BLaER1 treated with 17β-estradiol and CSF1 and Interleukin-3, amounts not matched to agents 10 nM and 100 nM (cell line): Measurements from ENCODE around the gene SLC2A1.
A peak's percentile ranks its signal among the peaks of the same experiment; 100 is the strongest.

Source experiments
- H3K27ac ChIP-seq, 11 experiments: shearing (Covaris generic); formaldehyde crosslinking; 2 replicates each; pipeline ENCODE4 v1.8.1; 2022
- H3K27me3 ChIP-seq, 11 experiments: shearing (Covaris generic); formaldehyde crosslinking; 2 replicates each; pipeline ENCODE4 v1.8.1; 2022
- H3K36me3 ChIP-seq, 11 experiments: shearing (Covaris generic); formaldehyde crosslinking; 2 replicates each; pipeline ENCODE4 v1.8.1; 2022
- H3K4me1 ChIP-seq, 10 experiments: shearing (Covaris generic); formaldehyde crosslinking; 2 replicates each; pipeline ENCODE4 v1.8.1; 2022
- H3K4me2 ChIP-seq, 11 experiments: shearing (Covaris generic); formaldehyde crosslinking; 2 replicates each; pipeline ENCODE4 v1.8.1; 2022
- H3K4me3 ChIP-seq, 10 experiments: shearing (Covaris generic); formaldehyde crosslinking; 2 replicates each; pipeline ENCODE4 v1.8.1; 2022
- H3K9ac ChIP-seq, 11 experiments: shearing (Covaris generic); formaldehyde crosslinking; 2 replicates each; pipeline ENCODE4 v1.8.1; 2022
- H3K9me3 ChIP-seq, 11 experiments: shearing (Covaris generic); formaldehyde crosslinking; replicated peaks in 1 of 11; 2 replicates each; pipeline ENCODE4 v1.8.1; 2022
- H4K20me1 ChIP-seq, 11 experiments: shearing (Covaris generic); formaldehyde crosslinking; 2 replicates each; pipeline ENCODE4 v1.8.1; 2022
- Cebpa-rat ChIP-seq, 11 experiments: shearing (Covaris generic); IDR thresholded peaks; 2 replicates each; pipeline ENCODE4 v1.8.1; 2022

Gene SLC2A1

GRCh38 chr1:42947965-42948732 lies 10.5 kb downstream of the SLC2A1 start:
- no peak for TF ChIP-seq Cebpa-rat (IDR thresholded peaks at IDR 0.05)
- Histone ChIP-seq H3K4me3 (no peak overlapping the region), H3K9me3 (no peaks in the 10 kb centered on the region), H4K20me1 (peaks cover 50 to 100% (median 100%) of the 10 kb centered on the region in 11 experiments; a peak in 21 of 22 replicates), H3K4me2 (peak overlapping the region in 10 of 11 experiments; percentile 24 to 99 (median 92); a peak in 13 of 22 replicates), H3K36me3 (peaks cover 5 to 51% (median 30%) of the 10 kb centered on the region in 11 experiments; a peak in 19 of 22 replicates), H3K4me1 (peaks cover 97 to 100% (median 100%) of the 10 kb centered on the region in 10 experiments), H3K27ac (peak overlapping the region in 2 of 11 experiments; percentile 4 to 9; a peak in 1 of 22 replicates), H3K27me3 (no peaks in the 10 kb centered on the region), H3K9ac (no peak overlapping the region)

GRCh38 chr1:42947117-42947516 lies 11.6 kb downstream of the SLC2A1 start:
- H3K27me3 ChIP-seq = no peaks in the 10 kb centered on the region
- H3K27ac ChIP-seq = peak overlapping the region in 1 of 11 experiments; percentile 43; a peak in 2 of 22 replicates
- peak overlapping the region; percentile 88 to 99 (median 90); a peak in 20 of 22 replicates for H3K4me2 ChIP-seq
- no peak overlapping the region for H3K4me3 ChIP-seq
- 0 out of 22 replicates have a peak overlapping the region, but pooled peaks of 1 of the 11 experiments have one; percentile 13 for H3K9ac ChIP-seq
- H3K9me3 ChIP-seq = no peaks in the 10 kb centered on the region
- no peak for TF ChIP-seq Cebpa-rat (IDR thresholded peaks at IDR 0.05)
- peaks cover 41 to 100% (median 97%) of the 10 kb centered on the region in 11 experiments; a peak in 21 of 22 replicates for H4K20me1 ChIP-seq
- H3K36me3 ChIP-seq = peaks cover 15 to 58% (median 37%) of the 10 kb centered on the region in 11 experiments; a peak in 19 of 22 replicates
- H3K4me1 ChIP-seq = peaks cover 97 to 100% (median 100%) of the 10 kb centered on the region in 10 experiments

GRCh38 chr1:42946120-42946898 lies 12.4 kb downstream of the SLC2A1 start:
- H3K4me1 ChIP-seq = peaks cover 97 to 100% (median 100%) of the 10 kb centered on the region in 10 experiments

GRCh38 chr1:42945164-42945563 lies 13.5 kb downstream of the SLC2A1 start:
- Histone ChIP-seq H3K27me3 (no peaks in the 10 kb centered on the region), H3K27ac (peak overlapping the region in 10 of 11 experiments; percentile 34 to 72 (median 66); a peak in 18 of 22 replicates), H4K20me1 (peaks cover 30 to 100% (median 90%) of the 10 kb centered on the region in 11 experiments; a peak in 21 of 22 replicates), H3K4me2 (peak overlapping the region; percentile 88 to 99 (median 90)), H3K9me3 (no peaks in the 10 kb centered on the region), H3K36me3 (peaks cover 24 to 62% (median 52%) of the 10 kb centered on the region in 11 experiments), H3K9ac (peak overlapping the region in 10 of 11 experiments; percentile 25 to 64 (median 54); a peak in 17 of 22 replicates), H3K4me3 (peak overlapping the region in 3 of 10 experiments; percentile 1 to 7 (median 2); a peak in 4 of 20 replicates), H3K4me1 (peaks cover 95 to 100% (median 99%) of the 10 kb centered on the region in 10 experiments)
- TF ChIP-seq Cebpa-rat (IDR thresholded peaks at IDR 0.05) = no peak

More at GRCh38 chr1:42946120-42946898, 12.4 kb downstream of the SLC2A1 start:
- no peaks in the 10 kb centered on the region for H3K27me3 ChIP-seq
- H4K20me1 ChIP-seq = peaks cover 34 to 100% (median 95%) of the 10 kb centered on the region in 11 experiments; a peak in 21 of 22 replicates
- peak overlapping the region; percentile 88 to 99 (median 90) for H3K4me2 ChIP-seq
- peak overlapping the region in 7 of 11 experiments; percentile 22 to 70 (median 37); a peak in 9 of 22 replicates for H3K27ac ChIP-seq
- TF ChIP-seq Cebpa-rat (IDR thresholded peaks at IDR 0.05) = no peak
- H3K4me3 ChIP-seq = no peak overlapping the region
- peaks cover 20 to 58% (median 41%) of the 10 kb centered on the region in 11 experiments for H3K36me3 ChIP-seq
- H3K9me3 ChIP-seq = no peaks in the 10 kb centered on the region
- H3K9ac ChIP-seq = peak overlapping the region in 7 of 11 experiments; percentile 1 to 54 (median 13); a peak in 7 of 22 replicates

- H3K36me3 ChIP-seq = peaks cover 24 to 70% (median 60%) of the 10 kb centered on the region in 11 experiments
- peaks cover 88 to 100% (median 98%) of the 10 kb centered on the region in 10 experiments for H3K4me1 ChIP-seq
- H3K4me3 ChIP-seq = peak overlapping the region in 5 of 10 experiments; percentile 1 to 8 (median 4); a peak in 7 of 20 replicates
- H3K27ac ChIP-seq = peak overlapping the region; percentile 34 to 72 (median 62); a peak in 21 of 22 replicates
- peak overlapping the region; percentile 25 to 64 (median 57); a peak in 21 of 22 replicates for H3K9ac ChIP-seq
- H3K4me2 ChIP-seq = peak overlapping the region; percentile 88 to 99 (median 90)
- no peaks in the 10 kb centered on the region for H3K27me3 ChIP-seq
- H3K9me3 ChIP-seq = no peaks in the 10 kb centered on the region
- H4K20me1 ChIP-seq = peaks cover 22 to 100% (median 88%) of the 10 kb centered on the region in 11 experiments; a peak in 21 of 22 replicates
- TF ChIP-seq Cebpa-rat (IDR thresholded peaks at IDR 0.05) = no peak
Observed at GRCh38 chr1:42944246-42944928, 14.3 kb downstream of the SLC2A1 start.

- Histone ChIP-seq H3K27me3 (no peaks in the 10 kb centered on the region), H3K4me2 (peak overlapping the region; percentile 88 to 99 (median 90)), H3K4me3 (0 out of 20 replicates have a peak overlapping the region, but pooled peaks of 1 of the 10 experiments have one; percentile 4), H3K4me1 (peaks cover 88 to 100% (median 98%) of the 10 kb centered on the region in 10 experiments), H3K9me3 (no peaks in the 10 kb centered on the region), H3K36me3 (peaks cover 24 to 77% (median 67%) of the 10 kb centered on the region in 11 experiments), H4K20me1 (peaks cover 17 to 100% (median 88%) of the 10 kb centered on the region in 11 experiments; a peak in 21 of 22 replicates), H3K27ac (peak overlapping the region; percentile 10 to 72 (median 69); a peak in 18 of 22 replicates), H3K9ac (peak overlapping the region in 9 of 11 experiments; percentile 3 to 64 (median 57); a peak in 11 of 22 replicates)
- TF ChIP-seq Cebpa-rat (IDR thresholded peaks at IDR 0.05) = no peak
Observed at GRCh38 chr1:42943728-42944127, 14.9 kb downstream of the SLC2A1 start.

- peak overlapping the region in 7 of 11 experiments; percentile 3 to 61 (median 38); a peak in 7 of 22 replicates for H3K9ac ChIP-seq
- peaks cover 24 to 77% (median 64%) of the 10 kb centered on the region in 11 experiments for H3K36me3 ChIP-seq
- peaks cover 88 to 100% (median 98%) of the 10 kb centered on the region in 10 experiments for H3K4me1 ChIP-seq
- no peaks in the 10 kb centered on the region for H3K27me3 ChIP-seq
- H4K20me1 ChIP-seq = peaks cover 17 to 100% (median 88%) of the 10 kb centered on the region in 11 experiments; a peak in 21 of 22 replicates
- no peaks in the 10 kb centered on the region for H3K9me3 ChIP-seq
- no peak for TF ChIP-seq Cebpa-rat (IDR thresholded peaks at IDR 0.05)
- peak overlapping the region in 1 of 10 experiments; percentile 18; a peak in 2 of 20 replicates for H3K4me3 ChIP-seq
- H3K4me2 ChIP-seq = peak overlapping the region; percentile 88 to 99 (median 90)
- H3K27ac ChIP-seq = peak overlapping the region; percentile 10 to 72 (median 69); a peak in 16 of 22 replicates
Observed at GRCh38 chr1:42943166-42943565, 15.5 kb downstream of the SLC2A1 start.
